NCI-H146 (cell line): ENCODE data around the gene RPTOR.

Source experiments
- DNase-seq: peaks from one replicate; lab custom pipeline; 2025; lab: John Stamatoyannopoulos, UW

RPTOR gene

GRCh38 chr17:80947200-80947940 lies 402.7 kb downstream of the RPTOR start:
- DNase-seq = no peak

- DNase-seq = no peak
Observed at GRCh38 chr17:80948019-80948975, 403.7 kb downstream of the RPTOR start.

DNA sequence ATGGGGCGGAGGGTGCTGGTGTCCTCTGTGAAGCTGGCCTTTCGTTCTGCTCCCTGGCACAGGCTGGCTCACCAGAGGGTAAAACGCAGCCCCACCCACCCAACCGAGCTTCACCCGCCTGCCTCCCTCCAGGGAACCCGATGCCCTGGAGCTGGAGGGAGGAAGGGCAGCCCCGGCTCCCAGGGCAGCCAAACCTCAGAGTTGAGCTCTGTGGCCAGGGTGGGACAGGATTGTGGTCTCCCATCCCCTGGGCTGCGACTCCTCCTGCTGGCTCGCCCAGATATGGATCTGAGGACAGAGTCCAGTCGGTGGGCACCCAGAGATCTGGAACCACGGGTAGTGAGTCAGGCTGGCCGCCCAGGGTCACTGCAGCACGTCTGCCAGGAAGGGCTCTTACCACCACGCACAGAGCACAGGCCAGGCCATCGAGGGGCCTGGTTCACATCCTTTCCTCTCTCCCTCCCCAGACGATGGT lies 404.4 kb downstream of the RPTOR start:
- DNase-seq = no peak

DNA sequence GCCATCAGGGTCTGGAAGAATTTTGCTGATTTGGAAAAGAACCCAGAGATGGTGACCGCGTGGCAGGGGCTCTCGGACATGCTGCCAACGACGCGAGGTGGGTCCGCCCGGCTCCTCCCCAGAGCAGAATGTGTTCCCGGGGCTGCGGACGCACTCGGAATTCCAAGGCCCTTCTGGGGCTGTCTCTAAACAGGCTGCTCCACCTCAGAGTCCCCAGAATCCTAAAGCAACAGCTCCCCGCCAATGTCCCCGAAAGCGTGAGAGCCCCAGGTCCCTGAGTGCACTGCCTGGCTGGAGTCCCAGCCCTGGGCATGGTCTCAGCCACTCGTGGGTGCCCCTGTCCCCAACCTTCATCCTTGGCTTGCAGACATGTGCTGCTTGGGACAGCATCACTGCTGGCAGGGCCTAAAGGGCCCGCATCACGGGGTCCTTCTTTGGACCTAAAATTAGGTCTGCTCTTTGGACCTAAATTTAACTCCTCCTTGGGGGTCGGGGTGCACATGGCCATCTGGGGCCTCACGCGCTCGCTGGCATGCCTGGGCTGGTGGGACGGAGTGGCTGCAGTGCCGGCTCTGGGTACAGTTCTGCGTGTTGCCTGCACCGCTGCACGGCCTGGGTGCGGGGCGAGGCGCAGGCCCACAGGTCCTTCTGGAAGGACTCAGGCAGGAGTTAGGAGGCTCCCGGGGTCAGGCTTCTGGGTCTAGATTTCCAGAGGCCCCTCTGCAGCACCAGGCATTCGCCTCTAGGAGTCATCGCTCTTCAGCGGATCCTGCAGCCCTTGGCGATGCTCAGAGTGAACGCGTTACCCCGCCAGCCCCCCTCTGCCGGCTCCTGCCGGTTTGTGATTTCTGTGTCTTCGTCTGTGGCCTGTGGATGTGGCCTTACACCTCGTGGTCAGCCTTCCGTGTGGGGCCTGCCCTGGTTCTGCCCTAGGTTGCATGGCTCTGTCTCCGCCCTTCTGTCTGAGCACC lies 405.1 kb downstream of the RPTOR start:
- DNase-seq = no peak

DNA sequence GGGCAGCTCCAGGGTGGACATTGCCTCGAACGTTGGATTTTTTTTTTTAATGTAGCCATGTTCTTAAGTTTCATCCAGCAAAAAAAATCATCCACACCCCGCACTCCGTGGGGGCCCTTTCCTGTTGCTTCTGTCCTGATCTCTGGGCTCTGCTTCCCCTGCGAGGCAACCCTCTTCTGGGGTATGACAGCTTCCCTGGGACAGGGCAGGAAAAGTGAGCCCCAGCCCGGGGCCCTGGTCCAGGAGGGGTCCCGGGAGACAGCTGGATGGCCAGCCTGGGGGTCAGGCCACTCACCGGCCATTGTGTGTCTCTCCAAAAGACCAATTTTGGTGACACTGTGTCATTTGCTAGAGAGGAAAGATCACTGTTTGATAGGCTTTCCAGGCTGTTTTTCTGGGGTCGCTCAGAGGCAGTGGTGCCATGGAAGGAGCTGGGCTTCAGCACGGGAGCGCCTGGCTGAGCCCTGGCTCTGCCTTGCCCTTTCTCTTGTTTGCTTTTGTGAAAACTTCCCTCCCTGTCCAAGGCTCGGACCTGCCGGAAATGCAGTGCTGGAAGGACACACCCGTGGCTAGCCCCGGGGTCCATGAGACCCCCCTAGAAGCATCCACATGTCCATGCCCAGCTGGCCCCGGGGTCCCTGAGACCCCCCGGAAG lies 406.0 kb downstream of the RPTOR start:
- no peak for DNase-seq

GRCh38 chr17:80951121-80952090 lies 406.8 kb downstream of the RPTOR start:
- DNase-seq = no peak

- no peak for DNase-seq
Observed at GRCh38 chr17:80952291-80952690, 407.7 kb downstream of the RPTOR start.

DNA sequence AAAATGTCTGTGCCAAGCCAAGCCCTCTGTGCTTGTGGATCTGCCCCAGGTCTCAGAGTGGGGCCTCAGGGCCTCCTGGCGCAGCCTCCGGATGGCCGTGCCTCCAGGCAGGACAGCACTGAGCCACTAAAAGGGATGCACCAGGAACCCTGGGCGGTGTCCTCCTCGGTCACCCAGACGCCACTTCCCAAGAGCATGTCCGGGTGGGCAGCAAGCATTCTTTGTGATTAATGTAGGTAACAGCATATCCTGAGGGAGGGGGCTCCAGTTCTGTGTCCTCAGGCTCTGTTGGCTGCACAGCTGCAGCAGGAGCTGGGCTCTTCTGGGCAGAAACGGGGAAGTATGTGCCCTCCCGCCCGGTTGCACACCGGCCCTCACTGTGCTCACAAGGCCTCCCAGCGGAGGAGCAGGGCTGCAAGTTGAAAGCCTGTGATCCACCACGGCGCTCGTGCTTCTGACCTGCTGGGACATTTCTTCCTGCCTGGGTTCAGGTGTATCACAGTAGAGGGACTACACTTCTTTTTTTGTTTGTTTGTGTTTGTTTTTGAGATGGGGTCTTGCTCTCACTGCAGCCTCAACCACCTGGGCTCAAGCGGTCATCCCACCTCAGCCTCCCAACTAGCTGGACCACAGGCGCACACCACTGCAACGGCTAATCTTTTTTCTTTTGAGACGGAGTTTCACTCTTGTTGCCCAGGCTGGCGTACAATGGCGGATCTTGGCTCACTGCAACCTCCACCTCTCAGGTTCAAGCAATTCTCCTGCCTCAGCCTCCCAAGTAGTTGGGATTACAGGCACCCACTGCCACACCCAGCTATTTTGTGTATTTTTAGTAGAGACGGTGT lies 409.1 kb downstream of the RPTOR start:
- DNase-seq = no peak

DNA sequence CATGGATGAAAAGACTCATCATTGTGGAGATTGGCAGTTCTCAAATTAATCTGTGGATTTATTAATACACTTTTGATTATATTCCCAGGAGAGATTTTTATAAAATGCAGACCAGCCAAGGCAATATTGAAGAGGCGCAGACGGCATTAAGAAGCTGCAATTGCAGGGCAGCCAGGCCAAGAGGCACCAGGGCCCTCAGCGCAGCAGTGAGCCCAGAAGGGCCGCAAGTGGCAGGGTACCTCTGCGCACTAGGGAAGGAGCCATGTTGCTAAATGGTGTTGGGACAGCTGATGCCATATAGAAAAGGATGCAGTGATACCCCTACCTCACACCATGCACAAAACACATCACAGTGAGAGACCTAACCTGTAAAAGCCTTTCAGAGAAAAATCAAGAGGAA lies 410.4 kb downstream of the RPTOR start:
- DNase-seq = no peak

GRCh38 chr17:80955671-80956280 lies 411.1 kb downstream of the RPTOR start:
- no peak for DNase-seq

DNA sequence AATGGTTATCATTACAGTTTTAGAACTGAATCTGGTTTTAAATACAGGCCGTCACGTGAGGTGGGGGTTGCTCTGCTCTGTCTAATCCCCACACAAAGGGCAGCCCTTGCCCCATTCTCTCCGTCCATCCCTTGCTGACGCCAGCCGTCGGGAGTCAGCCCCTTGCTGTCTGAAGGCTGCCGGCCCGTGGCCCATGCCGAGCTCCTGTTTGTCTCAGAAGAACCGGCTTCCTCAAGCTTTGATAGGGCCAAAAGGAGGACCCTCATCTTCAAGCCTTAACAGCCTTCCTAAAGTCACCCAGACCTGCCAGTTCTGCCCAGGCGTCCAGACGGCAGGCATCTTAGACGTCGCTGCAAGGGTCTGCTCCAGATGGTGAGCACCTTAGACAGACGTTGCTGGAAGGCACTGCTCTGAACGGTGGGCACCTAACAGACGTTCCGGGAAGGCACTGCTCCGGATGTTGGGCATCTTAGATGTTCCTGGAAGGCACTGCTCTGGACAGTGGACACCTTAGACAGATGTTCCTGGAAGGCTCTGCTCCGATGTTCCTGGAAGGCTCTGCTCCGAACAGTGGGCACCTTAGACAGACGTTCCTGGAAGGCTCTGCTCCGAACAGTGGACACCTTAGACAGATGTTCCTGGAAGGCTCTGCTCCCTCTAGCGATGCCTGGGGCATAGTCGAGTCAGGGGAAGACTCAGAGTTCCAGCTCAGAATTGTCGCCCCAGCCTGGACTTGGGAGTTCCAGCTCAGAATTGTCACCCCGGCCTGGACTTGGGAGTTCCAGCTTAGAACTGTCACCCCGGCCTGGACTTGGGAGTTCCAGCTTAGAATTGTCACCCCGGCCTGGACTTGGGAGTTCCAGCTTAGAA lies 411.9 kb downstream of the RPTOR start:
- no peak for DNase-seq

DNA sequence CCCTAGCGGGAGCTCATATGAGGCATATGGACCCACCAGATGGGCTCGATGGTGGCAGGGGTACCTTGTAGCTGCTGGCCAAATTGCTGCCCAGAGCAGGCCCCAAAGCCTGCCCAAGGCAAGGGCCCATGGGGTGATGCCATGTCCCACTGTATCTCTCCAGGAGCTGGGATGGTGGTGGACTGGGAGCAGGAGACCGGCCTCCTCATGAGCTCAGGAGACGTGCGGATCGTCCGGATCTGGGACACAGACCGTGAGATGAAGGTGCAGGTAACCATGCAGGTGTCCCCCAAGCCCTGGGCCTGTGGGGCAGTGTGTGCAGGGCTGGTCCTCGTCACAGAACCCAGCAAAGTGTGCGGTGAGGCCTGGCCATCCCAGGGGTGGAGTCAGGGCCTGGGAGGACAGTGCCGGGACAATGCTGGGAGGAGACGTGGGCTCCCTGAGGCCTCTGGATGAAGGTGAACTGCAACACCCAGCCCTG lies 412.9 kb downstream of the RPTOR start:
- DNase-seq = no peak

- no peak for DNase-seq
Observed at GRCh38 chr17:80959330-80960036, 414.8 kb downstream of the RPTOR start.

DNA sequence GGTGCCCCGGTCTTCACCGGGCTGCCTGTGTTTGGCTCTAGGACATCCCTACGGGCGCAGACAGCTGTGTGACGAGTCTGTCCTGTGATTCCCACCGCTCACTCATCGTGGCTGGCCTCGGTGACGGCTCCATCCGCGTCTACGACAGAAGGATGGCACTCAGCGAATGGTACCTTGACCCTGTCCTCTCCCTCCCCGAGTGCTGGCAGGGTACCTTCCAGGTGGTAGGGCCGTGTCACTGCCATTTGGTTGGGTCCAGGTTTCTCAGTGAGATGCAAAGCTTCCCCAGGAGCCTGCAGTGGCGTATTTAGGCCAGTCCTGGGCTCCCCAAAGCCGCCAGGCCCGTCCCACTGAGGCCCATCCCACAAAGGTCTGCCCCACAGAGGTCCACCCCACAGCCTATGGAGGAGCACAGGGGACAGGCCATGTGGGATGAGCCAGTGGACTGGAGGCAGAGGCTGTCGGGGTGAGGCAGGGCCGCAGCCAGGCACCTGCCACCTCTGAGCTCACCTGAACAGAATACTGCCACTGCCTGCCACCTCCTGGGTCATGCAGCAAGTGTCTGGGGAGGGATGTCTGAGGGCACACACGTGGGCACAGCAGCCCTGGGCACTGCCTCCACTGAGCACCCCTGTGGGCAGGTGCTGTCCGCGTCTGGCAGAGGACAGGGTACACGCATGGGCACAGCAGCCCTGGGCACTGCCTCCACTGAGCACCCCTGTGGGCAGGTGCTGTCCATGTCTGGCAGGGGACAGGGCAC lies 415.6 kb downstream of the RPTOR start:
- no peak for DNase-seq

GRCh38 chr17:80960797-80961452 lies 416.3 kb downstream of the RPTOR start:
- DNase-seq = no peak
